ENCODE data around the gene SORBS1.

The SORBS1 gene

DNA sequence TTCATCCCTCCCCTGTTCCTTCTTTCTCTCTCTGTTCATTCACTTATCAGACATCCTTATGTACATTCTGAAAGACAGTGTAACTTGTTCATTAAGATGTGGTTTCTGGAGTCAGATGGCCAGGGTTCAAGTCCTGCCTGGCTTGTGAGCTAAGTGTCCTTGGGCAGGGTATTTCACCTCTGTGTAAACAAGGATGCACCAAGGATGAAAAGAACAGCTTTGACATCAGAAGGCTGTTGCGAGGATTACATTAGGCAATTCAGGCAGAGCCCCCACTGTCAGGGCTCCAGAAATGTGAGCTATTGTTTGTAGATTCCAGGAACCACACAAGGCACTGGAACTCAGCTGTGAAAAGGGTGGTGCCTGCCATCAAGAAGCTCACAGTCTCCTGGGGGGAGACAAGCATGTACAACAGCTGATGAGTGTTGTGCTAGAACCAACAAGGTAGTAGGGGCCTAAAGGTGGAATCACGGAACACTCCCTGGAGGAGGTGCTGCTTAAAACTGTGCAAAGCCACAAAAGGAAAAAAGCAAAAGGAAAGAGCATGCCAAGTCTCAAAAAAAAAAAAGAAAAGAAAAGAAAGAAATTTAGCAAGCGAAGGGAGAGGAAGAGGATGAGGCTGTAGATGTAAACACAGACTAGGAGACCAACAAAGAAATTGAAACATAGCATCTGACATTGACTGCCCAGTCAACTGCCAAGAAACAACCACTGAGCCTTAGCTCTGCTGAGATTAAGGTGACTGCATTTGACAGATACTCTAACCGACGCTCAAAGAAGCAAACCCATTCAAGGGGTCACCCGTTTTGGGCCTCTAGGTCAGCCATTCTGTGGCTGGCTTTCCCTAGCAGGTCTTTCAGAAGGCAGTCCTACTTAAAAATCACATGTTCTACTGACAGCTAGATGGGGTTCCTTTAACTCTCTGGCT lies 282.8 kb downstream of the SORBS1 start:
- H3K4me1 ChIP-seq (ENCODE audit: control insufficient read depth, insufficient read depth, low read length): peaks cover 45% of the 10 kb centered on the region
- no peak overlapping the region for H3K9ac ChIP-seq (ENCODE audit: low read depth, low read length)
- H3K4me3 ChIP-seq (ENCODE audit: low read depth, low read length): no peak overlapping the region
- no peaks in the 10 kb centered on the region for H3K36me3 ChIP-seq (ENCODE audit: control insufficient read depth, insufficient read depth, low read length)
- H3K9me3 ChIP-seq (ENCODE audit: control insufficient read depth, insufficient read depth, low read length): no peaks in the 10 kb centered on the region
- no peaks in the 10 kb centered on the region for H3K27me3 ChIP-seq (ENCODE audit: control insufficient read depth, insufficient read depth, low read length)

DNA sequence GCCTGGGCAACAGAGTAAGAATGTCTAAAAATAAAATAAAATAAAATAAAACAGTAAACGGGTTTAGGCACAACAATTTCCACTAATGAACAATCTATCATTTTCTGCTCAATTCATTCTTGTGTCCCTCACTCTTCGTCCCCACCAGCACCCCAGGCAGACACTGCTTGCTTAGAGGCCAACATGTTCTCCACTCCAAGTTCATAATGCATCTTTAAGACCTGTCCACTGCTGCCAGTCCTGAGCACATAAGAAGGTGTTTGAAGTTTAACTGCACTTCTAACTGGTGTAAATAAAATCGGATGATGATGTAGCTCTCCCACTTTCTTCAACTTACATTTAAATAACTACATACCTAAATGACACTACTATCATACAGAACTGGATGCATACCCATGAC lies 283.6 kb downstream of the SORBS1 start:
- Histone ChIP-seq H3K4me3 (ENCODE audit: low read depth, low read length) (no peak overlapping the region), H3K4me1 (ENCODE audit: control insufficient read depth, insufficient read depth, low read length) (peaks cover 47% of the 10 kb centered on the region), H3K9me3 (ENCODE audit: control insufficient read depth, insufficient read depth, low read length) (no peaks in the 10 kb centered on the region), H3K9ac (ENCODE audit: low read depth, low read length) (no peak overlapping the region), H3K27me3 (ENCODE audit: control insufficient read depth, insufficient read depth, low read length) (no peaks in the 10 kb centered on the region), H3K36me3 (ENCODE audit: control insufficient read depth, insufficient read depth, low read length) (no peaks in the 10 kb centered on the region)

- Histone ChIP-seq H3K36me3 (ENCODE audit: control insufficient read depth, insufficient read depth, low read length) (no peaks in the 10 kb centered on the region), H3K4me3 (ENCODE audit: low read depth, low read length) (no peak overlapping the region), H3K9ac (ENCODE audit: low read depth, low read length) (no peak overlapping the region), H3K4me1 (ENCODE audit: control insufficient read depth, insufficient read depth, low read length) (peaks cover 43% of the 10 kb centered on the region), H3K9me3 (ENCODE audit: control insufficient read depth, insufficient read depth, low read length) (no peaks in the 10 kb centered on the region), H3K27me3 (ENCODE audit: control insufficient read depth, insufficient read depth, low read length) (no peaks in the 10 kb centered on the region)
These were observed 284.0 kb downstream of the SORBS1 start for GRCh38 chr10:95277201-95277570.

DNA sequence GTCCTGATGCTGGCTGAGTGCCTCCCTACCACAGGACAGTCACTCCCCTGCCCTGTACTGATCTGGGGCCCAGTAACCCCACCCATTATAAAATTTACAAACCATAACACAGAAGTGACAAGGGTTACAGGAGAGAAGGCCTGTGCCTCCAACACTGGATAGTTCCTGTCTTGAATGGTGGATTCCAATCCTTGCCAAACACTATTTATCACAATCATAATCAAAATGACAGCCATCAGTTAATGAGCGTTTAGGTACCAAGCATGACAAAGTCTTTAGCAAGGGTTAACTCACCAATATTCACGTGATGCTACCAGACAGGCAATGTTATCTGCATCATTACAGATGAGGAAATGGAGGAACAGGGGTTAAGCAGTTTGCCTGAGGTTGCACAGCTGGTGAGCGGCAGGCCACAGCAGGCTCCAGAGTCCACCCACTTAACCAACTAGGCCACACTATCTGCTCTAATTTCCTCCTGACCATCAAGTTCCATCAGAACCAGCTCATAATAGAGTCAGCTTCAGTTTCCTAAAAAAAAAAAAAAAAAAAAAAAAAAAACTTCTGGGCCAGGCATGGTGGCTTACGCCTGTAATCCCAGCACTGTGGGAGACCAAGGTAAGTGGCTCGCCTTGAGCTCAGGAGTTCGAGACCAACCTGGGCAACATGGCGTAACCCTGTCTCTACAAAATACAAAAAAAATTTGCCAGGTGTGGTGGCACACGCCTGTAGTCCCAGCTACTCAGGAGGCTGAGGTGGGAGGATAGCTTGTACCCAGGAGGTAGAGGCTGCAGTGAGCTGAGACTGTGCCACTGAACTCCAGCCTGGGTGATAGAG lies 284.6 kb downstream of the SORBS1 start:
- Histone ChIP-seq H3K27me3 (ENCODE audit: control insufficient read depth, insufficient read depth, low read length) (no peaks in the 10 kb centered on the region), H3K4me3 (ENCODE audit: low read depth, low read length) (no peak overlapping the region), H3K9me3 (ENCODE audit: control insufficient read depth, insufficient read depth, low read length) (no peaks in the 10 kb centered on the region), H3K4me1 (ENCODE audit: control insufficient read depth, insufficient read depth, low read length) (peaks cover 39% of the 10 kb centered on the region), H3K36me3 (ENCODE audit: control insufficient read depth, insufficient read depth, low read length) (peaks cover 1% of the 10 kb centered on the region), H3K9ac (ENCODE audit: low read depth, low read length) (no peak overlapping the region)

DNA sequence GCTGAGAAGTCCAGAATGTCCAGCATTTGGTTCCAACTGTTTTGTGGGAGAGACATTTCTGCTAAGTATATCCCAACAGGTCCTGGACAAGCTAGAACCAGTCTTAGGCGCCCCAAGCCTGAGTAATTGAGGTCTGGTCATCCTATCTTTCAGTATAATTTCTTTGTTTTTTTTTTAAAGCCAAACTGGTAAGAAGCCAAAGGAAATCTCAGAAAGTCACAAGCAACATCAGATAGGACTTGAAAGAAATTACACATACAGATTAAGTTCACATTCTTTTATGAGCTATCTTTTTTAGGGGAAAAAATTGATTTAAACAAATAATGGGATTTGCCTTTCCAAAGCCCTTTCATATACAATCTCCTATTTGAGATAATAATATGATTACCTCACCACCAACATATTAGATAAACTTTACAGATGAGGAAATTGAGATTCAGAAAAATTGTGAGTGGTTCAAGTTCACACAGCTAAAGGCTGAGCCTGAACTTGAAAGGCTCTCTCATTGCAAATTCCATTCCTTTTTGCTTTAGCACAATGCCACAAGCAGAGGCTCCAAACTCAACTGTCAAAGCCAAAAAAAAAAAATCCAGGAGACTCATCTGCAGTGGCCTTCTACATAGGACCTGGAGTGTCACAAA lies 285.3 kb downstream of the SORBS1 start:
- Histone ChIP-seq H3K9me3 (ENCODE audit: control insufficient read depth, insufficient read depth, low read length) (no peaks in the 10 kb centered on the region), H3K27me3 (ENCODE audit: control insufficient read depth, insufficient read depth, low read length) (no peaks in the 10 kb centered on the region), H3K9ac (ENCODE audit: low read depth, low read length) (no peak overlapping the region), H3K4me1 (ENCODE audit: control insufficient read depth, insufficient read depth, low read length) (peaks cover 33% of the 10 kb centered on the region), H3K36me3 (ENCODE audit: control insufficient read depth, insufficient read depth, low read length) (peaks cover 3% of the 10 kb centered on the region), H3K4me3 (ENCODE audit: low read depth, low read length) (no peak overlapping the region)

DNA sequence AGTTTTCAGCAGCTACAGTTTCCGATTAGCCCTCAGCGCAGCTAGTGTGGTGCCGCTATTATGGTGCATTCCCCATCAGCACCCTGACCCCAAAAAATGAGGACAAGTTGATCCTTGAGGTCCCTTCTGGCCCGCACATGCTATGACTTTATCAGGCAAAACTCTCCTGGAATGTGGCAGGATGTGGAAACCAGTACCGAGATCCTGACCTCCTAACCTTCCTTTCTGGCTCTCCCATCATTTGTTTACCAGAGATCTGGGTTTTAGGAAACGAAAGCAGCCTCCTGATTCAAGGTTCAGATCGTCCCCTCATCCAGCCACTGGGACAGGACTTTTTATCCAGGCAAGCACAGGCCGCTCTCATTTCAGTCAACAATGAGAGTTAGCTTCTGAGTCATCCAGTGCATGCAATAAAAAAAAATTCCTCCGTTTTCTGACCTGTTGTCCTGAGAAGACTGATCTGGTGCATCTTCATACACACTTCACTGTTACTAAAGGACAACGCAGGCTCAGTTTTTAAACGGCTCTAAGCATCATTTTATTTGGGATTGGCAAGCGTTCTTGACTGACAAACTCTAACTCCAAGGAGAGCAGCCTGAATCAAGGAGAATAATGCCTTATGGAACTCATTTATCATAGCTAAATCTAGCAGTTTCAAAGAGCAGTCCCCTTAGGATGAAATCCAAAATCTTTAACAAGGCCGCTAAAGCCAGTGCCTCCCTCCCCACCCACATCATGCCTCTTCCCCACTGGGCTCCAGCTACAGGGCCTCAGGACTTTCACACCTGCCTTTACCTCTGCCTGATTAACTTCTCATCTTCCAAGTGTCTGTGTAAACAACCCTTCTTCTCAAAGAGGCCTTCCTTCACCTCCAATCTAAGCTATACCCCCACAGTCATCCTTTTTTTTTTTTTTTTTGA lies 287.5 kb downstream of the SORBS1 start:
- H3K4me1 ChIP-seq (ENCODE audit: control insufficient read depth, insufficient read depth, low read length): peaks cover 22% of the 10 kb centered on the region
- no peaks in the 10 kb centered on the region for H3K9me3 ChIP-seq (ENCODE audit: control insufficient read depth, insufficient read depth, low read length)
- H3K27me3 ChIP-seq (ENCODE audit: control insufficient read depth, insufficient read depth, low read length): no peaks in the 10 kb centered on the region
- peaks cover 8% of the 10 kb centered on the region for H3K36me3 ChIP-seq (ENCODE audit: control insufficient read depth, insufficient read depth, low read length)
- H3K4me3 ChIP-seq (ENCODE audit: low read depth, low read length): no peak overlapping the region
- H3K9ac ChIP-seq (ENCODE audit: low read depth, low read length): no peak overlapping the region

DNA sequence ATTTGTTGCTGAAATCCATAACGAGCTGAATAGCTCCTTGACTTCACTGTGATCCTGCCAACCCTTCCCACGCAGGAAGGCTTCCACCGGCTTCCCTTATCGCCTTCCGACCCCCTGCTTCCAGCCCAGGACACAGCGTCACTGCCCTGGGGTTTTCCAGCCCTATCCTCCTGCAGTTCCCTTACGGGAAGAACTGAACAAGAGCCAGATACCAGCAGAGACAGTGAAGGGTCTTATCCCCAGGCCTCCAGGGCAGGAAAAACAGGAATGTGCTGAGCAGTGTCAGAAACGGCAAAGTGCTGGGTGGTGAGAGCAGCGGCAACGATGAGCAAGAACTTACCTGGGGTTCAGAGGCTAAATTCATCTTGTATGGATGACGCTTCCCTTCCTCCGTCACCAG lies 292.7 kb downstream of the SORBS1 start:
- peaks cover 10% of the 10 kb centered on the region for H3K4me1 ChIP-seq (ENCODE audit: control insufficient read depth, insufficient read depth, low read length)
- peaks cover 17% of the 10 kb centered on the region for H3K36me3 ChIP-seq (ENCODE audit: control insufficient read depth, insufficient read depth, low read length)

GRCh38 chr10:95267251-95267650 lies 293.9 kb downstream of the SORBS1 start:
- Histone ChIP-seq H3K36me3 (ENCODE audit: control insufficient read depth, insufficient read depth, low read length) (peaks cover 22% of the 10 kb centered on the region), H3K9me3 (ENCODE audit: control insufficient read depth, insufficient read depth, low read length) (no peaks in the 10 kb centered on the region), H3K27me3 (ENCODE audit: control insufficient read depth, insufficient read depth, low read length) (no peaks in the 10 kb centered on the region), H3K4me3 (ENCODE audit: low read depth, low read length) (no peak overlapping the region), H3K9ac (ENCODE audit: low read depth, low read length) (no peak overlapping the region), H3K4me1 (ENCODE audit: control insufficient read depth, insufficient read depth, low read length) (peaks cover 12% of the 10 kb centered on the region)

More for the DNA sequence above, 292.7 kb downstream of the SORBS1 start:
- Histone ChIP-seq H3K9ac (ENCODE audit: low read depth, low read length) (no peak overlapping the region), H3K27me3 (ENCODE audit: control insufficient read depth, insufficient read depth, low read length) (no peaks in the 10 kb centered on the region), H3K9me3 (ENCODE audit: control insufficient read depth, insufficient read depth, low read length) (no peaks in the 10 kb centered on the region), H3K4me3 (ENCODE audit: low read depth, low read length) (no peak overlapping the region)

DNA sequence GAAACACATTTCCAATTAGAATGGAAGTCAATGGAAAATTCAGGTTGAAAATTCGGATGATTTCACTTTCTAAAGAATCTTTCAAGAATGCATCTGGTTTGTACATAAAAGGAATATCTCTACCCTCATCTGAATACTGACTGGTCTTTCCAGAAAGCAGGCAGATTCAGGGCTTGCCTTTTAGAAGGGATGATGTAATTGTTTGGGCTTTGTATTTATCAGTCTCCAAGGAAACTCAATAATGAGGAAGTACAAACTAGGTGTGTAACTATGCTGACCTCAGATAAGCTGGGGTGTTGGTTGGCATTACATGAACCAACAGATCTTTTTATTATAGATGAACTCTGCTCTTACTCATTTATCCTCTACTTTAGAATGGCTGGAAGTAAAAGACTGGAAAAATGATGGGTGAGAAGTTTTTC lies 294.5 kb downstream of the SORBS1 start:
- H3K4me1 ChIP-seq (ENCODE audit: control insufficient read depth, insufficient read depth, low read length): peaks cover 12% of the 10 kb centered on the region
- H3K9ac ChIP-seq (ENCODE audit: low read depth, low read length): no peak overlapping the region
- no peaks in the 10 kb centered on the region for H3K27me3 ChIP-seq (ENCODE audit: control insufficient read depth, insufficient read depth, low read length)
- no peaks in the 10 kb centered on the region for H3K9me3 ChIP-seq (ENCODE audit: control insufficient read depth, insufficient read depth, low read length)
- peaks cover 25% of the 10 kb centered on the region for H3K36me3 ChIP-seq (ENCODE audit: control insufficient read depth, insufficient read depth, low read length)
- H3K4me3 ChIP-seq (ENCODE audit: low read depth, low read length): no peak overlapping the region

GRCh38 chr10:95265572-95265971 lies 295.6 kb downstream of the SORBS1 start:
- Histone ChIP-seq H3K4me1 (ENCODE audit: control insufficient read depth, insufficient read depth, low read length) (peaks cover 12% of the 10 kb centered on the region), H3K9ac (ENCODE audit: low read depth, low read length) (no peak overlapping the region), H3K4me3 (ENCODE audit: low read depth, low read length) (no peak overlapping the region), H3K9me3 (ENCODE audit: control insufficient read depth, insufficient read depth, low read length) (no peaks in the 10 kb centered on the region), H3K36me3 (ENCODE audit: control insufficient read depth, insufficient read depth, low read length) (peaks cover 31% of the 10 kb centered on the region), H3K27me3 (ENCODE audit: control insufficient read depth, insufficient read depth, low read length) (no peaks in the 10 kb centered on the region)

Data from iPS-15b (cell line).